Peyer's patch (tissue), 4 donors: Measurements from ENCODE around the gene VPS33A. TPM values are rescaled to one million over a fixed set of nuclear protein-coding genes. Genes with fewer than 3 reads are reported as not detected.

Experiments used
- DNase-seq, 3 donors: peaks; one replicate each; pipeline ENCODE4 v3.0.0-alpha.2; 2017 to 2019
- H3K27ac ChIP-seq, 4 donors: fragments of 200-600 bp; sonication (generic); one replicate each; pipeline ENCODE4 v1.5.1; 2016 to 2019
- H3K27me3 ChIP-seq, 2 donors: fragments of 200-600 bp; sonication (generic); one replicate each; pipeline ENCODE4 v1.5.1; 2019
- H3K36me3 ChIP-seq, 3 donors: fragments of 200-600 bp; sonication (generic); one replicate each; pipeline ENCODE4 v1.5.1; 2016 to 2019
- H3K4me1 ChIP-seq, 4 donors: fragments of 200-600 bp; sonication (generic); one replicate each; pipeline ENCODE4 v1.5.1; 2016 to 2019
- H3K4me3 ChIP-seq, 4 donors: fragments of 200-600 bp; sonication (generic); 1 replicate in 3 of 4; 2 replicates in 1 of 4; pipeline ENCODE4 v1.5.1; 2016 to 2019; ENCODE audit warnings: mild to moderate bottlenecking in 1 of 4
- H3K9me3 ChIP-seq, 4 donors: fragments of 200-600 bp; sonication (generic); one replicate each; pipeline ENCODE4 v1.5.1; 2016 to 2019; ENCODE audit warnings: mild to moderate bottlenecking in 1 of 4
- POLR2A ChIP-seq, 2 donors: fragments of 450-650 bp; IDR thresholded peaks; one replicate each; pipeline ENCODE4 v1.5.1; 2017; ENCODE audit warnings: antibody characterized with exemption in 2 of 2, mild to moderate bottlenecking in 2 of 2, moderate library complexity in 2 of 2
- total RNA-seq, 4 donors: library from RNA; depleted of rRNA; stranded (reverse); fragments of >200 nt; gene quantifications; one replicate each; pipeline ENCODE4 v1.1.0, GENCODE V29; 2016
- TF ChIP-seq, protein P1 (sequence below), 6 experiments: fragments of 450-650 bp in 4 of 6; fragments of 200-600 bp in 2 of 6; sonication (generic) in 1 of 6; IDR thresholded peaks; one replicate each; pipeline ENCODE4 v1.5.1; 2017 to 2019; ENCODE audit warnings: antibody characterized with exemption in 6 of 6, mild to moderate bottlenecking in 3 of 6, moderate library complexity in 1 of 6

VPS33A gene
- total RNA-seq, 4 donors from 2014 or later = 13.1 to 18.2 (median 16.7) TPM

DNA sequence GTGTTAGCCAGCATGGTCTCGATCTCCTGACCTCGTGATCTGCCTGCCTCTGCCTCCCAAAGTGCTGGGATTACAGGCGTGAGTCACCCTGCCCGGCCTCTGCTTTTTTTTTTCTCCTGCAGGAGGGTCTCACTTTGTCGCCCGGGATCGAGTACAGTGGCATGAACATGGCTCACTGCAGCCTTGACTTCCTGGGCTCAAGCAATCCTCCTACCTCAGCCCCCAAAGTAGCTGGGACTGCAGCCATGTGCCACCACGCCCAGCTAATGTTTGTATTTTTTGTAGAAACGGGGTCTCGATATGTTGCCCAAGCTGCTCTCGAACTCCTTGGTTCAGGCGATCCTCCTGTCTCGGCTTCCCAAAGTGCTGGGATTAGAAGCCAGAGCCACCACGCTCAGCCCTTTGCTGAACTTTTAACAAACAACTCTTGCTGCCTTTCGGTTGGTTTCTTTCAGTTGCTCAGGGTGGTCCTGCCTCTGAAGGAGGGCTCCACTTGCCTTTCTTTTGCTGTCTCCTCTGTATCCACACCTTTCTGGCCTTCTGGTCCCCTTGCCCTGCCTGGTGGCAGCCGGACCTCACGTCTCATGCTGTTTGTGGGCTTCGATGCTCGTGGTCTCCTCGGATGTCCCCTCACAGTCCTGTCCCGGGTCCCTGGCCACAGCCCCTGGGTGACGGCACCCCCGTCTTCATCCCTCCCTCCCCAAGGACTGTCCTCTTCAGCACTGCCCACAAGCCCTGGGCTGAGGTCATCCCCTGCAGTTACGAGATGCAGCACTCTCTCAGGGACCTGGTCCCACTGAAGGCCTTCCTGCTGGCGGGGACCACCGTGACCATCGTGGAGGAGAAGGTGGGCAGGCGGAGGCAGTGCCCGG lies 66.6 kb downstream of the VPS33A start:
- Histone ChIP-seq H3K27me3 (peaks cover 0 to 14% of the 10 kb centered on the region in 2 donors), H3K36me3 (no peaks in the 10 kb centered on the region)

DNA sequence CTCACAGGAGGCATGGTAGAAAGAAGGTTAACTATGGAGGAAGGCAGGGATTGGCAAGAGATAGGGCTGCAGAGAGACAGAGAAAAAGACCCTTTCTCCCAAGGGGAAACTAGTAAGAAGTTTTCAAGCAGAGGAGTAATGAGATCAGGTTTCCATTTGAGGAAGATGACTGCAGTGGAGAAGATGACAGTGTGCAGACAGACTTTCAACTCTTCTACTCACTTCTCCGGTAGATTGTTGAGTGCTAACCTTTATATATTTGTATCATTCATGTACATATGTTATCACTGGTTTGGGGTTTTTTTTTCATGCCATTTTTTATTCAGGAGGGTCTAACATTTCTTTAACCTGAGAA lies 68.7 kb downstream of the VPS33A start:
- Histone ChIP-seq H3K36me3 (no peaks in the 10 kb centered on the region), H3K9me3 (no peaks in the 10 kb centered on the region), H3K4me1 (peaks cover 0 to 5% (median 0%) of the 10 kb centered on the region in 4 donors), H3K27me3 (no peaks in the 10 kb centered on the region), H3K4me3 (no peak overlapping the region), H3K27ac (no peak overlapping the region)
- TF ChIP-seq, protein P1, sequence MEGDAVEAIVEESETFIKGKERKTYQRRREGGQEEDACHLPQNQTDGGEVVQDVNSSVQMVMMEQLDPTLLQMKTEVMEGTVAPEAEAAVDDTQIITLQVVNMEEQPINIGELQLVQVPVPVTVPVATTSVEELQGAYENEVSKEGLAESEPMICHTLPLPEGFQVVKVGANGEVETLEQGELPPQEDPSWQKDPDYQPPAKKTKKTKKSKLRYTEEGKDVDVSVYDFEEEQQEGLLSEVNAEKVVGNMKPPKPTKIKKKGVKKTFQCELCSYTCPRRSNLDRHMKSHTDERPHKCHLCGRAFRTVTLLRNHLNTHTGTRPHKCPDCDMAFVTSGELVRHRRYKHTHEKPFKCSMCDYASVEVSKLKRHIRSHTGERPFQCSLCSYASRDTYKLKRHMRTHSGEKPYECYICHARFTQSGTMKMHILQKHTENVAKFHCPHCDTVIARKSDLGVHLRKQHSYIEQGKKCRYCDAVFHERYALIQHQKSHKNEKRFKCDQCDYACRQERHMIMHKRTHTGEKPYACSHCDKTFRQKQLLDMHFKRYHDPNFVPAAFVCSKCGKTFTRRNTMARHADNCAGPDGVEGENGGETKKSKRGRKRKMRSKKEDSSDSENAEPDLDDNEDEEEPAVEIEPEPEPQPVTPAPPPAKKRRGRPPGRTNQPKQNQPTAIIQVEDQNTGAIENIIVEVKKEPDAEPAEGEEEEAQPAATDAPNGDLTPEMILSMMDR (IDR thresholded peaks at IDR 0.05) = no peak
- no peak for TF ChIP-seq POLR2A (IDR thresholded peaks at IDR 0.05)
- DNase-seq = no peak

More for the DNA sequence above, 66.6 kb downstream of the VPS33A start:
- peaks cover 0 to 23% (median 14%) of the 10 kb centered on the region in 4 donors for H3K4me1 ChIP-seq
- H3K4me3 ChIP-seq = no peak overlapping the region
- no peak overlapping the region for H3K27ac ChIP-seq
- H3K9me3 ChIP-seq = no peaks in the 10 kb centered on the region
- no peak for DNase-seq
- TF ChIP-seq, protein P1 (IDR thresholded peaks at IDR 0.05) = no peak
- TF ChIP-seq POLR2A (IDR thresholded peaks at IDR 0.05) = no peak

DNA sequence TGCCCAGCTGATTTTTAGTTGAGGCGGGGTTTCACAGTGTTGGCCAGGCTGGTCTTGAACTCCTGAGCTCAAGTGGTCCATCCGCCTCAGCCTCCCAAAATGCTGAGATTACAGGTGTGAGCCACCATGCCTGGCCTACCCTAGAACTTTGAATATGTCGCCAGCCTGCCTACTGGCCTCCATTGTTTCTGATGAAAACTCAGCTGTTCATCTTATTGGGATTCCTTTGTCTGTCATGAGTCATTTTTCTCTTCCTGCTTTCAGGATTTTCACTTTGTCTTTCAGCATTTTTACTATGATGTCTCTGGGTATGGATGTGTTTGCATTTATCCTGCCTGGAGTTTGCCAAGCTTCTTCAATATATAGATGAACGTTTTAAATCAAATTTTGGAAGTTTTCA lies 70.9 kb downstream of the VPS33A start:
- H3K9me3 ChIP-seq = no peaks in the 10 kb centered on the region
- TF ChIP-seq, protein P1 (IDR thresholded peaks at IDR 0.05) = no peak
- no peak for TF ChIP-seq POLR2A (IDR thresholded peaks at IDR 0.05)
- no peaks in the 10 kb centered on the region for H3K4me1 ChIP-seq
- no peaks in the 10 kb centered on the region for H3K36me3 ChIP-seq
- no peak for DNase-seq
- no peak overlapping the region for H3K4me3 ChIP-seq
- H3K27me3 ChIP-seq = no peaks in the 10 kb centered on the region
- no peak overlapping the region for H3K27ac ChIP-seq

DNA sequence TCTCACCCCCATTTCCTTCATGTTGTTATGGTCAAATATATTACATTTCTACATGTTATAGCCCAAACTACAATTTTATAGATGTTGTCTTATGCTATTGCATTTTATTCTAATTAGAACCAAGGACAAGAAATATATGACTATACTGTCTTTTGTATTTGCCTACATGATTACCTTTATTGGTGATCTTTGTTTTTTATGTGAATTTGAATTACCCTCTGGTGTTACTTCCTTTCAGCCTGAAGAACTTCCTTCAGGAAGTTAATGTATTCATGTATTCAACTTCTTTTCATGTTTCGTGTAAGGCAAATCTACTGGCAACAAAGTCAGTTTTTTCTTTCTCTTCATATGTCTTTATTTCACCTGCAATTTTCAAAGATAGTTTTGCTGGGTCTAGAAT lies 71.5 kb downstream of the VPS33A start:
- H3K4me3 ChIP-seq = no peak overlapping the region
- H3K27me3 ChIP-seq = no peaks in the 10 kb centered on the region
- H3K9me3 ChIP-seq = no peaks in the 10 kb centered on the region
- no peaks in the 10 kb centered on the region for H3K36me3 ChIP-seq
- no peak for TF ChIP-seq POLR2A (IDR thresholded peaks at IDR 0.05)
- H3K4me1 ChIP-seq = no peaks in the 10 kb centered on the region
- H3K27ac ChIP-seq = no peak overlapping the region
- no peak for DNase-seq

DNA sequence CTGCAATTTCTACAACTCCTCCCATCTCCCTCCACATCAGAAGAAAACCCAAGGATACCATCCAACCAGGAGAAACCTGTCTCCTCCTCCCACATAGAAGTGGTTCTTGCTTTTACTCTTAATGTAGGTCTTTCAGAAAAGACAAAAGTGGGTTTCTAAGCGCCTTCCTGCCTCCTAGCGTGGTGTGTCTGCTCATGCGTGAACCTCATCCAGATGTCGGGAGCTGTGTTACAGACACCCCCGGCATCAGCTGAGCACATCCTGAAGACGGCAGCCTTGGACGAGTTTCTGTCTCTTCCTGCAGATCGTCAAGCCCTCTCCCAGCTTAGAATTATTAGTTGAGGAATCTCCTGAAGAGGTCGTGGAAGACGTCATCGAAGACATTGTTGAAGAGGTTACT lies 73.9 kb downstream of the VPS33A start:
- Histone ChIP-seq H3K4me1 (no peaks in the 10 kb centered on the region), H3K9me3 (no peaks in the 10 kb centered on the region), H3K36me3 (no peaks in the 10 kb centered on the region), H3K27me3 (no peaks in the 10 kb centered on the region), H3K27ac (no peak overlapping the region), H3K4me3 (no peak overlapping the region)
- TF ChIP-seq POLR2A (IDR thresholded peaks at IDR 0.05) = no peak
- TF ChIP-seq, protein P1 (IDR thresholded peaks at IDR 0.05) = no peak
- DNase-seq = no peak

DNA sequence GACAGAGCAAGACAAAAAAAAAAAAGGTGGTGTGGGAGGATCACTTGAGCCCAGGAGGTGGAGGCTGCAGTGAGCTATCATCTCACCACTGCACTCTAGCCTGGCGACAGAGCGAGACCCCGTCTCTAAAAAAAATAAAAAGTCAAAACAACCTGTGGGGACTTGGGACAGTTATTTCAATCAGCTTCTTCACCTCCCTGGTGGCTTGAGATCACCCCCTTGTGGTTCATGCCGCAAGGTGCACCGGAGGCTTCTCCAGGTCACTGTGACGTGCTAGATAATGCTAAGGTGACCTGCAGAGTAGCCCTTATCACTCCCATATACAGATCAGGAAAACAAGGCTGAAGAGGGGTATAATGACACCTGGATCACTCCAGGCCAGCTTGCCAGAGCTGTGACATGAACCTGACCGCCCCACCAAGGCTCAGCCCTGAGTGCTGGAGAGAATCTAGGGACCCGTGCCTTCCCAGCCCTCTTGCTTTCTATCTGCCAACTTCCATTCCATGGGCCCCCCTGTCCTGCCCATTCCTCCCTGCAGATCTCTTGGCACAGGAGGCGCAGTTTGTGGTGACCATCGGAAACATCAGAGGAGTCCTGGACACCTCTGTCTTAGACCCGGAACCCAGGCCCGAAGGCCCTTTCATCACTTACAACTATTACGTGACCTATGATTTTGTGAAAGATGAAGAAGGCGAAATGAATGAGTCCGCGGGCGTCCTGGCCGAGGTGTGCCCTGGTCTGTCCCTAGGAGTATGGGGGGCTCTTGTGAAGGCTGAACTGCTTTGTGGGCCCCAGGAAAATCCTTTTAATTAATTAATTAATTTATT lies 75.2 kb downstream of the VPS33A start:
- no peaks in the 10 kb centered on the region for H3K9me3 ChIP-seq
- no peak for TF ChIP-seq POLR2A (IDR thresholded peaks at IDR 0.05)
- TF ChIP-seq, protein P1 (IDR thresholded peaks at IDR 0.05) = peak; percentile 32 to 89 (median 82)
- H3K27ac ChIP-seq = no peak overlapping the region
- H3K4me3 ChIP-seq = no peak overlapping the region
- H3K36me3 ChIP-seq = no peaks in the 10 kb centered on the region
- H3K4me1 ChIP-seq = no peaks in the 10 kb centered on the region
- no peaks in the 10 kb centered on the region for H3K27me3 ChIP-seq
- peak; percentile 52 to 89 (median 83) for DNase-seq
